Measurements from ENCODE around the gene KIF9. TPM values are rescaled to one million over a fixed set of nuclear protein-coding genes. Genes with fewer than 3 reads are reported as not detected.

KIF9 gene
- total RNA-seq, 4 donors from 2014 or later = 1.1 to 9.2 (median 7.5) TPM

- intact Hi-C loops (cut with DNase I) = no loop called here
- TF ChIP-seq POLR2A (IDR thresholded peaks at IDR 0.05) = no peak
- TF ChIP-seq, protein P1, sequence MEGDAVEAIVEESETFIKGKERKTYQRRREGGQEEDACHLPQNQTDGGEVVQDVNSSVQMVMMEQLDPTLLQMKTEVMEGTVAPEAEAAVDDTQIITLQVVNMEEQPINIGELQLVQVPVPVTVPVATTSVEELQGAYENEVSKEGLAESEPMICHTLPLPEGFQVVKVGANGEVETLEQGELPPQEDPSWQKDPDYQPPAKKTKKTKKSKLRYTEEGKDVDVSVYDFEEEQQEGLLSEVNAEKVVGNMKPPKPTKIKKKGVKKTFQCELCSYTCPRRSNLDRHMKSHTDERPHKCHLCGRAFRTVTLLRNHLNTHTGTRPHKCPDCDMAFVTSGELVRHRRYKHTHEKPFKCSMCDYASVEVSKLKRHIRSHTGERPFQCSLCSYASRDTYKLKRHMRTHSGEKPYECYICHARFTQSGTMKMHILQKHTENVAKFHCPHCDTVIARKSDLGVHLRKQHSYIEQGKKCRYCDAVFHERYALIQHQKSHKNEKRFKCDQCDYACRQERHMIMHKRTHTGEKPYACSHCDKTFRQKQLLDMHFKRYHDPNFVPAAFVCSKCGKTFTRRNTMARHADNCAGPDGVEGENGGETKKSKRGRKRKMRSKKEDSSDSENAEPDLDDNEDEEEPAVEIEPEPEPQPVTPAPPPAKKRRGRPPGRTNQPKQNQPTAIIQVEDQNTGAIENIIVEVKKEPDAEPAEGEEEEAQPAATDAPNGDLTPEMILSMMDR (IDR thresholded peaks at IDR 0.05) = no peak
- H3K36me3 ChIP-seq = peaks cover 0 to 28% (median 0%) of the 10 kb centered on the region in 3 donors
- H3K4me1 ChIP-seq = peaks cover 3 to 42% (median 3%) of the 10 kb centered on the region in 3 donors
- peak overlapping the region in 2 of 4 donors; percentile 49 to 54 for H3K27ac ChIP-seq
- H3K9me3 ChIP-seq = no peaks in the 10 kb centered on the region
- WGBS, 2 donors = 77 to 83% methylated on average over 4 of the region's 4 CpGs
- H3K4me3 ChIP-seq = no peak overlapping the region
- no peak for DNase-seq
- no peaks in the 10 kb centered on the region for H3K27me3 ChIP-seq
Measured at GRCh38 chr3:47291158-47291753, 8.7 kb upstream of the KIF9 start.

DNA sequence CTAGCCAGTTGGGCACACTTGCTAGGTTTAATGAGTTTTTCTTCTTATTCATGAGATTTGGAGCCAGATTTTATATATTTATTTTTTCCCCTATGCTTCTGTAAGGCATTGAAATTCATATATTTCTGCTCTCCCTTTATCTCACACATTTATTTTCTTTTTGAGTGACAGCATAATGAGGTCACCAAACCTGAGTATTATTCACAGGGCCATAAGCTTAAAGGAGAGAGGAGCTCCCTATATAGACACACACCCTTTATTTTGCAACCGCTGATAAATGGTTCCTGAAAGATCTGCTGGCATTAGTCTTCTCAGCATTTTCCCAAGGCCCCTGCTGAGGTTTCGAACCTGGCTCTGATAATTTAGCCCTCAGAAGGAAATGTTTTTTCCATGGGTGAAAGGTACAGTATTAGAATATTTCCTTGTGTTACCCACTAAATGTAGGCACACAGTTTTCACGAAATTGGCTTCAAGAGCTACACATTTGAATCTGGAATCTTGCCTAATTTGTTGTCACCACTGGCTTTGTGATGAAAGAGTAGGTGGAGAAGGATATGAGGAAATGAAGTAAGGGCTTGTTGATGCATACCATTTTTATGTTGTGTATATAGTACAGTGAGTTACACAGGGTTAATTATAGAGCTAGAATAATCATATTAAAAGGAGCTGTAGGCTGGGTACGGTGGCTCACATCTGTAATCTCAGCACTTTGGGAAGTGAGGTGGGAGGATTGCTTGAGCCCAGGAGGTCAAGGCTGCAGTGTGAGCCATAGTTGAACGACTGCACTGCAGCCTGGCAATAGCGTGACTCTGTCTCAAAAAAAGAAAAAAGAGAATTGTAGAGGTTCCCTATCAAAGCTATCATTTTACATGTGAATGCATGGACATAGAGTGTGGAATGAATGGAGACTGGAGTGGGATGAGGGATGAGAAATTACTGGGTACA lies 6.6 kb upstream of the KIF9 start:
- WGBS, 2 donors = 66 to 68% methylated on average over 6 of the region's 6 CpGs
- Histone ChIP-seq H3K36me3 (peaks cover 0 to 28% (median 0%) of the 10 kb centered on the region in 3 donors), H3K4me3 (no peak overlapping the region), H3K27ac (peak overlapping the region in 3 of 4 donors; percentile 41 to 73 (median 44)), H3K9me3 (no peaks in the 10 kb centered on the region), H3K27me3 (no peaks in the 10 kb centered on the region), H3K4me1 (peaks cover 3 to 61% (median 10%) of the 10 kb centered on the region in 3 donors)
- TF ChIP-seq, protein P1 (IDR thresholded peaks at IDR 0.05) = no peak
- TF ChIP-seq POLR2A (IDR thresholded peaks at IDR 0.05) = no peak
- DNase-seq = no peak
- intact Hi-C loops (cut with DNase I) = no loop called here

DNA sequence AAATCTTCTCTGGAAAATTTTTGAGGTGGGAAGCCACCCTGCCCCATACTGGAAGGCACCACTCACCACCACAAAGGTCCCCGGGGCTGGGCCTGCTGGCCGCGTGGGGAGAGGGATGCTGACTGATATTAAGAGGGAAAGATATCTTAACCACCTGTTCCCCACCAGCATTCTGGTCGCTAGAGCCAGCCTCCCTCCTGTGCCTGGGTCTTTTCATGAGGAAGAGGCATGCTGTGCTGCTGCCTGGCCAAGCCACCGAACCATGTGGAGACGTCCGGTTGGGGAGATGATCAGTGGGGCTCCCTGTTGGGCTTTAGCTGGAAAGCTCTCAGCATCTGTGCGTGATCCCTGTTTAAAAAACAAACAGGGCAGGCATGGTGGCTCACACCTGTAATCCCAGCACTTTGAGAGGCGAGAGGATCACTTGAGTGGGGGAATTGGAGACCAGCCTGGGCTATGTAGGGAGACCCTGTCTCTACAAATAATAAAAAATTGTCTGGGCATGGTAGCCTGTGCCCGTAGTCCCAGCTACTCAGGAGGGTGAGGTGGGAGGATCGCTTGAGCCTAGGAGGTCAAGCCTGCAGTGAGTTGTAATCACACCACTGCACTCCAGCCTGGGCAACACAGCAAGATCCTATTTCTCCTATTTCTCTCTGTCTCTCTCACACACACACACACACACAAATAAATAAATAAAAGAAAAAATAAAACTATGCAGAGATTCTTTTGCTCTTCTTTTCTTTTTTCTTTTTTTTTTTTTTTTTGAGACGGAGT lies 1.2 kb upstream of the KIF9 start:
- DNase-seq = no peak
- no peak for TF ChIP-seq POLR2A (IDR thresholded peaks at IDR 0.05)
- TF ChIP-seq, protein P1 (IDR thresholded peaks at IDR 0.05) = no peak
- Histone ChIP-seq H3K4me1 (peaks cover 20 to 58% (median 22%) of the 10 kb centered on the region in 3 donors), H3K4me3 (peak overlapping the region; percentile 74 to 97 (median 90)), H3K27me3 (no peaks in the 10 kb centered on the region), H3K27ac (peak overlapping the region; percentile 92 to 95 (median 94)), H3K36me3 (peaks cover 0 to 22% (median 0%) of the 10 kb centered on the region in 3 donors), H3K9me3 (no peaks in the 10 kb centered on the region)
- WGBS, 2 donors = 35 to 45% methylated on average over 7 to 12 of the region's 12 CpGs
- intact Hi-C loops (cut with DNase I) = no loop called here

- intact Hi-C loops (cut with DNase I) = no loop called here
- Histone ChIP-seq H3K27me3 (no peaks in the 10 kb centered on the region), H3K4me1 (peaks cover 20 to 54% (median 22%) of the 10 kb centered on the region in 3 donors), H3K36me3 (peaks cover 0 to 16% (median 0%) of the 10 kb centered on the region in 3 donors), H3K27ac (peak overlapping the region; percentile 92 to 95 (median 94)), H3K9me3 (no peaks in the 10 kb centered on the region), H3K4me3 (peak overlapping the region; percentile 74 to 97 (median 90))
- no peak for TF ChIP-seq POLR2A (IDR thresholded peaks at IDR 0.05)
- TF ChIP-seq, protein P1 (IDR thresholded peaks at IDR 0.05) = no peak
- no peak for DNase-seq
- WGBS, 2 donors = 0 to 4% methylated on average over 9 to 10 of the region's 10 CpGs
Measured at GRCh38 chr3:47283193-47283537, 566 bp upstream of the KIF9 start.

Measured in esophagus squamous epithelium (tissue), 5 donors.